NCI-H128 (cell line): Measurements from ENCODE around the gene PRPSAP2.

ENCODE experiments used
- DNase-seq: peaks from one replicate; lab custom pipeline; 2025; ENCODE audit not compliant: unreplicated experiment; lab: John Stamatoyannopoulos, UW

The PRPSAP2 gene

GRCh38 chr17:18960803-18961511 lies 103.0 kb downstream of the PRPSAP2 start:
- peak; percentile 22 for DNase-seq

- DNase-seq: no peak
These were observed 103.9 kb downstream of the PRPSAP2 start for GRCh38 chr17:18961634-18962493.

GRCh38 chr17:18962494-18962815 lies 104.5 kb downstream of the PRPSAP2 start:
- no peak for DNase-seq

- DNase-seq: no peak
These were observed 105.4 kb downstream of the PRPSAP2 start for GRCh38 chr17:18963126-18964017.

GRCh38 chr17:18964018-18964351 lies 106.1 kb downstream of the PRPSAP2 start:
- DNase-seq: no peak

- DNase-seq: no peak
These were observed 106.6 kb downstream of the PRPSAP2 start for GRCh38 chr17:18964550-18964949.

GRCh38 chr17:18965530-18966236 lies 107.8 kb downstream of the PRPSAP2 start:
- no peak for DNase-seq

GRCh38 chr17:18966831-18967624 lies 109.1 kb downstream of the PRPSAP2 start:
- peak; percentile 44 for DNase-seq

GRCh38 chr17:18967916-18968315 lies 110.0 kb downstream of the PRPSAP2 start:
- DNase-seq: peak; percentile 1

- no peak for DNase-seq
These were observed 110.4 kb downstream of the PRPSAP2 start for GRCh38 chr17:18968345-18968744.

GRCh38 chr17:18968945-18969887 lies 111.3 kb downstream of the PRPSAP2 start:
- DNase-seq: no peak

- no peak for DNase-seq
These were observed 112.9 kb downstream of the PRPSAP2 start for GRCh38 chr17:18970582-18971480.

- no peak for DNase-seq
These were observed 113.9 kb downstream of the PRPSAP2 start for GRCh38 chr17:18971801-18972200.

GRCh38 chr17:18974407-18975149 lies 116.6 kb downstream of the PRPSAP2 start:
- no peak for DNase-seq

GRCh38 chr17:18975597-18975996 lies 117.7 kb downstream of the PRPSAP2 start:
- DNase-seq: no peak

- no peak for DNase-seq
These were observed 118.3 kb downstream of the PRPSAP2 start for GRCh38 chr17:18976201-18976600.

- DNase-seq: no peak
These were observed 119.1 kb downstream of the PRPSAP2 start for GRCh38 chr17:18977021-18977420.
